HUES64 (cell line): Measurements from ENCODE around the gene ZMYND10.

Experiments
- H3K27ac ChIP-seq: 2 replicates; pipeline ENCODE4 v1.7.0; 2013; ENCODE audit warnings: low read depth, low read length, inconsistent platforms
- H3K27me3 ChIP-seq: 2 replicates; pipeline ENCODE4 v1.6.1; 2013; ENCODE audit warnings: mild to moderate bottlenecking, low read length; ENCODE audit not compliant: insufficient read depth
- H3K36me3 ChIP-seq: 2 replicates; pipeline ENCODE4 v1.6.1; 2013; ENCODE audit warnings: mild to moderate bottlenecking, low read length; ENCODE audit not compliant: insufficient read depth
- H3K4me1 ChIP-seq: 2 replicates; pipeline ENCODE4 v1.6.1; 2013; ENCODE audit warnings: mild to moderate bottlenecking, low read length, moderate library complexity; ENCODE audit not compliant: insufficient read depth
- H3K4me3 ChIP-seq: 2 replicates; pipeline ENCODE4 v1.5.1; 2013; ENCODE audit warnings: mild to moderate bottlenecking, low read length, moderate library complexity
- H3K9ac ChIP-seq: 2 replicates; pipeline ENCODE4 v1.6.1; 2013; ENCODE audit warnings: mild to moderate bottlenecking, low read depth, low read length
- H3K9me3 ChIP-seq: 2 replicates; pipeline ENCODE4 v1.6.1; 2013; ENCODE audit warnings: low read depth, low read length; ENCODE audit not compliant: insufficient read depth
- WGBS: fragments of 150-250, 120-280 bp; methylation state at CpG from one replicate; pipeline ENCODE4 v1.1.7; 2013; ENCODE audit warnings: missing lambda C conversion rate; 5-methylcytosine and 5-hydroxymethylcytosine counted together

ZMYND10 gene

GRCh38 chr3:50381383-50381782, 35.9 kb upstream of the ZMYND10 start:
- Histone ChIP-seq H3K27me3 (no peaks in the 10 kb centered on the region), H3K9me3 (no peaks in the 10 kb centered on the region), H3K4me3 (no peak overlapping the region), H3K36me3 (no peaks in the 10 kb centered on the region), H3K27ac (no peak overlapping the region), H3K4me1 (no peaks in the 10 kb centered on the region), H3K9ac (no peak overlapping the region)
- WGBS, result 93% methylated on average over 4 of the region's 4 CpGs

- no peak overlapping the region for H3K4me3 ChIP-seq
- H3K27ac ChIP-seq, result no peak overlapping the region
- H3K27me3 ChIP-seq, result no peaks in the 10 kb centered on the region
- no peaks in the 10 kb centered on the region for H3K4me1 ChIP-seq
- no peaks in the 10 kb centered on the region for H3K9me3 ChIP-seq
- H3K9ac ChIP-seq, result no peak overlapping the region
- WGBS, result 89% methylated on average over 17 of the region's 17 CpGs
- H3K36me3 ChIP-seq, result no peaks in the 10 kb centered on the region
Observed at GRCh38 chr3:50380405-50381085, 35.0 kb upstream of the ZMYND10 start.

DNA sequence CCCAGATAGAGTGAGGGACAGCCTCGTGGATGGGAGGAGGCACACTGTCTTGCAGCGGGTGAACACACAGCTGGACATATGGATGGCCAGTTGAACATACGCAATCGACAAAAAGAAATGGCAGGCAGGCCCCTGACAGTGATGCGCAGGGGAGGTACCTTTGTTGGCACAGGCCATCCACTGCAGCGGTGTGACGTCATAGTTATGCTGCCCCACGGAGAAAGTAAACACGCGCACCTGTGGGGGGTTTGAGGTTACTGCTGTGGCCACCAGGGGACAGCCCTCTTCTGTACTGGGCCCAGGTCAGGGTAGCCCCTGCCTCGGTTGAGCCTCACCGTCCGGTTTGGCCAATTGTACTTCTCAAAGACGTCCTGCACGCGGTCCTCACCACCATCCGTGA, 33.2 kb upstream of the ZMYND10 start:
- Histone ChIP-seq H3K9me3 (no peaks in the 10 kb centered on the region), H3K9ac (no peak overlapping the region), H3K4me1 (no peaks in the 10 kb centered on the region), H3K4me3 (no peak overlapping the region), H3K36me3 (no peaks in the 10 kb centered on the region), H3K27ac (no peak overlapping the region), H3K27me3 (no peaks in the 10 kb centered on the region)
- 89% methylated on average over 17 of the region's 17 CpGs for WGBS

- Histone ChIP-seq H3K36me3 (no peaks in the 10 kb centered on the region), H3K27ac (no peak overlapping the region), H3K9ac (no peak overlapping the region), H3K9me3 (no peaks in the 10 kb centered on the region), H3K4me3 (no peak overlapping the region), H3K4me1 (peaks cover 2% of the 10 kb centered on the region; the same call in 1 of the 2 replicates), H3K27me3 (no peaks in the 10 kb centered on the region)
- 71% methylated on average over 6 of the region's 6 CpGs for WGBS
Observed at GRCh38 chr3:50378024-50378423, 32.5 kb upstream of the ZMYND10 start.

- no peak overlapping the region for H3K9ac ChIP-seq
- no peak overlapping the region for H3K4me3 ChIP-seq
- WGBS, result 75% methylated on average over 7 of the region's 7 CpGs
- H3K36me3 ChIP-seq, result no peaks in the 10 kb centered on the region
- no peaks in the 10 kb centered on the region for H3K9me3 ChIP-seq
- no peak overlapping the region for H3K27ac ChIP-seq
- H3K4me1 ChIP-seq, result peaks cover 19% of the 10 kb centered on the region
- no peaks in the 10 kb centered on the region for H3K27me3 ChIP-seq
Observed at GRCh38 chr3:50375258-50375931, 29.9 kb upstream of the ZMYND10 start.

DNA sequence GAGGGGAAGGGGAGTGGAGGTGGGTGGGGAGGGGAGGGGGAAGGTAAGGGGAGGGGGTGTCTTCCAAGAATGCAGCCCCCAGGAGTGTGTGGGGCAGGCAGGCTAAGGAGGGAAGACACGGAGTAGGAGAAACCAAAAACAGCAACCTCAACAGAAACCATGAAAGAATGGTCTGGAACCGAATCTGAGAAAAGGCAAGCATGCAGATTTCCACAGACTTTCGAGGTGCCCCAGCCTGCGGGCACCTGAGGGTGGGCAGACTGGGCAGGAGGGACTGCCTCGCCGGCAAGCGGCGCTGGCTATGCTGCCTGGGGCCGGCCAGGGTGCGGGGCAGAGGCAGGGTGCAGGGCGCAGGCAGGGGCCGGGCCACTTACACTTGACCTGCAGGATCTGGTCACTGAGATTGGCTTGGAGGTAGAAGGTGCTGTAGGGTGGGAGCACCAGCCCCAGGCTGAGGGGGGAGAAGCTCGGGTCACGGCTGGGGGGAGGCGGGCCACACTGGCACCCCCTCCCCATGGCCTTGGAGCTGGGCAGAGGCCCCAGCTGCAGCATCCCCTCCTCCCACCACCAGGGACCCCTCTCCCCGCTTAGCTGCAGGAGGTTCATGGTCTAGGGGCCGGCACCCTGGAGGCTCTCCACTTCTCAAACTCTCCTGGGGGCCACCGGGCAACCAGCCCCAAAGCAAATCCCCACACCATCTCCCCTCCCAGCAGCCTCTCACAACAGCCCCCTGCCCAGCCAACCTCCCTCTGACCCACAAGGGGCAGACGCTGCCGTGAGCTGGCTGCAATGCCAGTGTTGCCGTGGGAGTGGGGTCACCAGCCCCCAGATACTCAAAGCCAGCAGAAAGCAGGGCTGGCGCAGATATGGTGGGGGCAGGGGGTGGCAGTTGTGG, 29.1 kb upstream of the ZMYND10 start:
- Histone ChIP-seq H3K4me3 (no peak overlapping the region), H3K9ac (no peak overlapping the region)
- 69% methylated on average over 22 of the region's 22 CpGs for WGBS

DNA sequence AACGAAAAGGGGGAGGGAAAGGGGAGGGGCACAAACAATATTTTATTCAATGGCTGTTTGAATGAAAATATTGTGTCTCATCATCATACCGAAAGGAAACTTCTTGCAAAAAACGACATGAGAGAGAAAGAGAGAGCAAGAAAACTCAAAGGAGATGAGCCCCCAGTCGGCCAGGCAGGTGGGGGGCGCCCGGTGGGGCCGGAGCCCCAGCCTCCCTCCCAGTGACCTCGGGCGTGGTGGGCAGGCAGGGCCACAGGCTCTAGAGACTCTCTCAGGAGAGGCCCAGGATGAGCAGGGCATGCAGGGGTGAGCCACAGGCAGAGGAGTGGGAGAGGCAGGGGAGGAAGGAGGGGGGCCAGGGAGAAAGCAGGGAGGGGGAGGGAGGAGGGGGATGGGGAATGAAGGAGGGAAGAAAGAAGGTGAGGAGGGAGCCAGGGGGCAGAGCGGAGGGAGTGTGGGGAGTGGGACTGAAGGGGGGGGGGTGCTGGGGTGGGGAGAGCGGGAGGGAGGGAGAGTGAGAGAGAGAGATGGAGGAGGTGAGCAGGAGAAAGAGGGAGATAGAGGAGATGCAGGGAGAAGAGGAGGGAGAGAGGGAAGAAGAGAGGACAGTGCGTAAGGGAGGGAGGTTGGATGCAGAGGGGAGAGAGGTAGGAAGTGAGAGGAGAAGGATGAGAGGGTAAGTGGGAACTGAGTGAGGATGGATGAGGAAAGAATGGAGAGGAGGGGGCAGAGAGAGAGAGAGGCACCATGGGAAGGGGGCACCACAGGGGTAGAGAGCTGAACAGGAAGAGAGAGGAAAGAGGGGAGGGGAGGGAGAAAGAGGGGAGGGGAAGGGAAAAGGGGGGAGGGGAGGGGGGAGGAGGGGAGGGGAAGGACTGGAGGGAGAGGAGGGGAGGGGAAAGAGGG, 27.9 kb upstream of the ZMYND10 start:
- Histone ChIP-seq H3K4me3 (no peak overlapping the region), H3K36me3 (no peaks in the 10 kb centered on the region), H3K27me3 (no peaks in the 10 kb centered on the region), H3K9me3 (no peaks in the 10 kb centered on the region), H3K9ac (no peak overlapping the region), H3K27ac (no peak overlapping the region), H3K4me1 (peaks cover 19% of the 10 kb centered on the region)
- WGBS, result 45% methylated on average over 12 of the region's 12 CpGs

More for the DNA sequence above, 29.1 kb upstream of the ZMYND10 start:
- H3K36me3 ChIP-seq, result no peaks in the 10 kb centered on the region
- peaks cover 19% of the 10 kb centered on the region for H3K4me1 ChIP-seq
- no peak overlapping the region for H3K27ac ChIP-seq
- no peaks in the 10 kb centered on the region for H3K9me3 ChIP-seq
- no peaks in the 10 kb centered on the region for H3K27me3 ChIP-seq

DNA sequence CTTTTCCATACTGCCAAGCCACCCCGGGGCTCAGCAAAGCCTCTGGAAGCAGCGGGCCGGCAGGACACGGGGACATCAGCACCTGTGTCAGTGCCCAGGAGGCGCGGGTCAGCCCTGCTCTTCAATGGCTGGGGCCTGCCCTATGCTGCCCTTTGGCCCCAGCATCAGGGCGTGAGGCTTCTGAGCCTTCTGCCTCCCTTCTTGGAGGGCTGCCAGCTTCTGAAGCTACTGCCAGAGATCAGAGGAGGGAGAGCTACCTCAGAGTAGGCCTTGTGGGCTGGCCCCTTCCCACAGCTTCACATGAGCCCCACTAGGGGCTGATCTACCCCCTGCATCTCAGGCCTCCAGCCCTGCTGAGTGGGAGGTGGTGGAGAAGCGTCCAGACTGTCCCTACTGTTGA, 26.8 kb upstream of the ZMYND10 start:
- Histone ChIP-seq H3K4me3 (no peak overlapping the region), H3K27me3 (no peaks in the 10 kb centered on the region), H3K9me3 (no peaks in the 10 kb centered on the region), H3K9ac (no peak overlapping the region), H3K27ac (0 out of 2 replicates have a peak overlapping the region, but pooled peaks have one; percentile 35), H3K36me3 (no peaks in the 10 kb centered on the region), H3K4me1 (peaks cover 19% of the 10 kb centered on the region)
- 76% methylated on average over 8 of the region's 8 CpGs for WGBS

DNA sequence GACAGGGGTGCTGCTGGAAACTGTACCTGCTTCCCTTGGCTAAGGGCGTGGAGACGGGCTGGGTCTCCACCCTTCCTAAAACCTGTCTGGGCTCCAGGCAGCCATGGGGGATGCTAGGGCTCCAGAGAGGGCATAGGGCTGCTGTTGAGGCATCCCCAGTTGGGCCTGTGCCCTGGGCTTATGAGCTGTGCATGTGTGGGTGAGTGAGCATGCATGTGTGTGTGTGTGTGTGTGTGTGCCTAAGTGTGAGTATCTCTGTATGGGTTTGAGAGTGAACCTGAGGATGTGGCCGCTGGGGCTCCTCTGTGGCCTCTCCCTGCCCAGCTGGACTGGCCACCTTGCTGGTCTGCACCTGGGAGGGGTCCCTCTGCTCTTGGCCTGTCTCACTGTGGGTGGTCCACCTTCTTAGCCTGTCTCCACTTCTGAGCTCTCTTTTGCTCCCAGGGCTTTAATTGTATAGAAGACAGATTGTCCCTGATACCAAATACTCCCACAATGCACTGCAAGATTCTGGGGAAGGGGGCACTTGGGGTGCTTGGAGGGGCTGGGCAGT, 25.7 kb upstream of the ZMYND10 start:
- H3K27ac ChIP-seq, result no peak overlapping the region
- whole genome bisulfite sequencing, result 89% methylated on average over 3 of the region's 3 CpGs
- H3K9me3 ChIP-seq, result no peaks in the 10 kb centered on the region
- H3K4me3 ChIP-seq, result no peak overlapping the region
- H3K9ac ChIP-seq, result no peak overlapping the region
- peaks cover 19% of the 10 kb centered on the region for H3K4me1 ChIP-seq
- no peaks in the 10 kb centered on the region for H3K36me3 ChIP-seq
- H3K27me3 ChIP-seq, result 0 out of 2 replicates have a peak, but pooled peaks cover 3% of the 10 kb centered on the region

DNA sequence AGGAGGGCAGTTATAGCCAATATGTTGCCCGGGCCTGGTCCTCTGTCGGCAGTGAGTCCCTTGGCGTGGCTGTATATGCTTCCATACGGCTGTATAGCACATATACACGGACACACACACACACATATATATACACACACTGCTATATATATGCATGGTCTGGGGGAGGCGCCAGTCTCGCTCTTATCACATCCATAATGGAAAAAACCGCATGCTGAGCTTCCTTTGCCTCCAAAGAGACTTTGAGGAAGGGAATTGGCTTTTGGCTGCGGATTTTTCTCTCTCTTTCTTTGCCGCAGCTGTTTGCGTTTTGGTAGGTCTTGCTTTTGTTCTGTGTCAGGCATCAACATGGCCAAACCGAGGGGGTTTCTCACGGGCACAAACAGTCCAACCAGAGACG, 25.1 kb upstream of the ZMYND10 start:
- no peak overlapping the region for H3K27ac ChIP-seq
- H3K9me3 ChIP-seq, result no peaks in the 10 kb centered on the region
- 78% methylated on average over 14 of the region's 14 CpGs for WGBS
- H3K36me3 ChIP-seq, result no peaks in the 10 kb centered on the region
- peaks cover 19% of the 10 kb centered on the region for H3K4me1 ChIP-seq
- H3K9ac ChIP-seq, result no peak overlapping the region
- no peak overlapping the region for H3K4me3 ChIP-seq
- H3K27me3 ChIP-seq, result 0 out of 2 replicates have a peak, but pooled peaks cover 8% of the 10 kb centered on the region
